ENCODE measurements around the gene MITD1.
"Not testable (repeated sequence)": the region's sequence is repeated elsewhere in the genome, so short reads cannot be mapped to it uniquely, and the experiment has no call there.

Gene MITD1

GRCh38 chr2:99139003-99139402 is 41.9 kb downstream of the MITD1 start:
- H3K4me1 ChIP-seq (ENCODE audit: control insufficient read depth in 2 of 2, insufficient read depth in 2 of 2, low read length in 2 of 2) = peaks cover 8 to 12% of the 10 kb centered on the region in 2 donors
- no peaks in the 10 kb centered on the region for H3K9me3 ChIP-seq (ENCODE audit: control insufficient read depth in 2 of 2, low read length in 2 of 2)
- no peak overlapping the region for H3K4me3 ChIP-seq (ENCODE audit: low read length in 2 of 2)
- no peak overlapping the region for H3K27ac ChIP-seq (ENCODE audit: low read depth in 2 of 2, low read length in 2 of 2)
- H3K27me3 ChIP-seq (ENCODE audit: control insufficient read depth in 2 of 2, insufficient read depth in 2 of 2, low read length in 2 of 2) = no peaks in the 10 kb centered on the region
- H3K36me3 ChIP-seq (ENCODE audit: control insufficient read depth in 2 of 2, insufficient read depth in 2 of 2, low read length in 2 of 2) = no peaks in the 10 kb centered on the region
- no peak overlapping the region for H3K9ac ChIP-seq (ENCODE audit: low read depth in 1 of 2, low read length in 2 of 2)

DNA sequence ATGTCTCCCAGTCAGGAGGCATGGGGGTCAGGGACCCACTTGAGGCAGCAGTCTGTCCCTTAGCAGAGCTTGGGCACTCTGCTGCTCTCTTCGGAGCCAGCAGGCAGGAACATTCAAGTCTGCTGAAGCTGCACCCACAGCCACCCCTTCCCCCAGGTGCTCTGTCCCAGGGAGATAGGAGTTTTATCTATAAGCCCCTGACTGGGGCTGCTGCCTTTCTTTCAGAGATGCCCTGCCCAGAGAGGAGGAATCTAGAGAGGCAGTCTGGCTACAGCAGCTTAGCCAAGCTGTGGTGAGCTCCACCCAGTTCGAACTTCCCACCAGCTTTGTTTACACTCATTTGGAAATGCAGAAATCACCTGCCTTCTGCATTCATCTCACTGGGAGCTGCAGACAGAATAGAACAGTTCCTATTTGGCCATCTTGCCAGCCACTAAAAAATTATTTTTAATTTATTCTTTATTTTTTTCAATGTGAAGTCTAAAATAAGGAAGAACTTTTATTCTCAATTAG is 45.8 kb downstream of the MITD1 start:
- H3K4me1 ChIP-seq (ENCODE audit: control insufficient read depth in 2 of 2, insufficient read depth in 2 of 2, low read length in 2 of 2); H3K9ac ChIP-seq (ENCODE audit: low read depth in 1 of 2, low read length in 2 of 2); H3K36me3 ChIP-seq (ENCODE audit: control insufficient read depth in 2 of 2, insufficient read depth in 2 of 2, low read length in 2 of 2); H3K27ac ChIP-seq (ENCODE audit: low read depth in 2 of 2, low read length in 2 of 2); H3K4me3 ChIP-seq (ENCODE audit: low read length in 2 of 2); H3K9me3 ChIP-seq (ENCODE audit: control insufficient read depth in 2 of 2, low read length in 2 of 2); H3K27me3 ChIP-seq (ENCODE audit: control insufficient read depth in 2 of 2, insufficient read depth in 2 of 2, low read length in 2 of 2): not testable (repeated sequence)

DNA sequence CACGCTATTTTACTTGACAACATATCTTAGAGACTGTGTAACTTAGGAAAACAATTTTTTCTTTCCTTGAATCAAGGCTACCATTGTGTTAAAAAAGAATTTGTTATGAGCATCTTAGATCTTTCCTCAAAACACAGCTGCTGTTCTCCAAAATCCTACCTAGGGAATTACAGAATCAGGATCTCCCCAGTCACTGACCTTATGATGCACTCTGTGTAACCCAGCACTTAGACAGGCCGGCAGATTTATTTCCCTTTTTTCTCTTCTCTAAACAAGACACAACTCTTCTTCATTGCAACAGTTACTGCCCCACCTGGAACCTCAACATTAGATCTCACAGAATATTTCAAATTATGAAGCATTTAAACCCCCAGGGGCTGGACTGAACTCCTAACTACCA is 52.9 kb downstream of the MITD1 start:
- Histone ChIP-seq H3K4me1 (ENCODE audit: control insufficient read depth in 2 of 2, insufficient read depth in 2 of 2, low read length in 2 of 2) (no peaks in the 10 kb centered on the region), H3K36me3 (ENCODE audit: control insufficient read depth in 2 of 2, insufficient read depth in 2 of 2, low read length in 2 of 2) (peaks cover 7 to 9% of the 10 kb centered on the region in 2 donors), H3K4me3 (ENCODE audit: low read length in 2 of 2) (no peak overlapping the region), H3K9ac (ENCODE audit: low read depth in 1 of 2, low read length in 2 of 2) (no peak overlapping the region), H3K27me3 (ENCODE audit: control insufficient read depth in 2 of 2, insufficient read depth in 2 of 2, low read length in 2 of 2) (no peaks in the 10 kb centered on the region), H3K9me3 (ENCODE audit: control insufficient read depth in 2 of 2, low read length in 2 of 2) (peaks cover 3 to 4% of the 10 kb centered on the region in 2 donors), H3K27ac (ENCODE audit: low read depth in 2 of 2, low read length in 2 of 2) (no peak overlapping the region)
